HG03097 (cell line): Measurements from ENCODE around the gene BCL2L15.

Source experiments
- ATAC-seq: cut with Tn5 transposase; IDR thresholded peaks from one replicate; pipeline ENCODE4 v1.9.1; 2021; ENCODE audit not compliant: unreplicated experiment, low FRiP score

The BCL2L15 gene

GRCh38 chr1:113912594-113913311 is 25.4 kb upstream of the BCL2L15 start:
- ATAC-seq: no peak

GRCh38 chr1:113905435-113905861 is 18.1 kb upstream of the BCL2L15 start:
- peak; percentile 3 for ATAC-seq

- ATAC-seq: peak; percentile 88
Measured at GRCh38 chr1:113904674-113905434, 17.5 kb upstream of the BCL2L15 start, which contains the start of the genes AP4B1 and DCLRE1B. AP4B1 (minus strand) TSS chr1:113904799; CDS start chr1:113904717, 82 bp downstream. DCLRE1B (plus strand) TSS chr1:113905326; CDS start chr1:113905587, 261 bp downstream.

GRCh38 chr1:113904293-113904673 is 16.9 kb upstream of the BCL2L15 start:
- ATAC-seq: peak; percentile 28

- no peak for ATAC-seq
Measured at GRCh38 chr1:113903501-113904292, 16.3 kb upstream of the BCL2L15 start.

GRCh38 chr1:113901191-113901590 is 13.8 kb upstream of the BCL2L15 start:
- no peak for ATAC-seq

GRCh38 chr1:113899111-113899510 is 11.7 kb upstream of the BCL2L15 start:
- no peak for ATAC-seq

GRCh38 chr1:113898241-113898814 is 10.9 kb upstream of the BCL2L15 start:
- no peak for ATAC-seq

GRCh38 chr1:113895961-113896360 is 8.6 kb upstream of the BCL2L15 start:
- ATAC-seq: no peak

- ATAC-seq: no peak
Measured at GRCh38 chr1:113895098-113895497, 7.7 kb upstream of the BCL2L15 start.

GRCh38 chr1:113893267-113893666 is 5.9 kb upstream of the BCL2L15 start:
- no peak for ATAC-seq

GRCh38 chr1:113891631-113892220 is 4.3 kb upstream of the BCL2L15 start:
- ATAC-seq: no peak

- ATAC-seq: no peak
Measured at GRCh38 chr1:113890816-113891215, 3.4 kb upstream of the BCL2L15 start.

- no peak for ATAC-seq
Measured at GRCh38 chr1:113886417-113887401, 672 bp downstream of the BCL2L15 start.

- ATAC-seq: no peak
Measured at GRCh38 chr1:113881661-113882060, 5.7 kb downstream of the BCL2L15 start.

- ATAC-seq: no peak
Measured at GRCh38 chr1:113879739-113880038, 7.7 kb downstream of the BCL2L15 start.

- no peak for ATAC-seq
Measured at GRCh38 chr1:113876176-113876575, 11.2 kb downstream of the BCL2L15 start.

- peak; percentile 30 for ATAC-seq
Measured at GRCh38 chr1:113875714-113876113, 11.7 kb downstream of the BCL2L15 start.
